Fibroblast of villous mesenchyme (primary cell): ENCODE data around the gene CYBRD1. TPM values are rescaled to one million over a fixed set of nuclear protein-coding genes. Genes with fewer than 3 reads are reported as not detected.

ENCODE experiments used
- DNase-seq: peaks from one replicate; pipeline ENCODE4 v3.0.0-alpha.2; 2010; ENCODE audit warnings: low read depth
- H3K4me3 ChIP-seq: 2 replicates; pipeline ENCODE4 v1.5.1; 2011; ENCODE audit warnings: low read depth, mild to moderate bottlenecking, low read length
- total RNA-seq: library from RNA; depleted of rRNA; stranded (reverse); fragments of >200 nt; gene quantifications from 2 replicates; pipeline ENCODE4 v1.2.3, GENCODE V29; 2012
- TF ChIP-seq, protein P1 (sequence below): IDR thresholded peaks from 2 replicates; pipeline ENCODE4 v1.5.1; 2012; ENCODE audit warnings: low read depth, mild to moderate bottlenecking, low read length; ENCODE audit not compliant: insufficient read depth

The CYBRD1 gene
- total RNA-seq, 1 donor: 189 TPM

DNA sequence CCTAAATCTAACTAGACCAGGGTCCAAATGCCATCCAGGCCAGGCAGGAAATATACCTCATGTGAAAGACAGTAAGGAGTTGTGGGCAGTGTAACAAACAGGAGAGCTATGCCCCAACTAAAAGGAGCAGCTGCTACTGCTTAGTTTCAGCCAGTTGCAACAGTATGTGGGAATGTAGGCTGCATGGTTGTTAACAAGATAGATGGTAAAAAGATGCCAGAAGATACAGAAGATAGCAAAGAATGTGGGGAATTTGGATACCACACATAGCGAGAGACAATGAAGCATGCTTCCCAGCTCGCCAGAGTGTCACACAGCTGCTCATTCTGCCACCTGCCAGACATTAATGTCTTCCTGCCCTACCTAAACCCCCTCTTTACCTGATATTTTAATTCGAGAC is 39.4 kb upstream of the CYBRD1 start:
- peak; percentile 47 for DNase-seq
- TF ChIP-seq, protein P1, sequence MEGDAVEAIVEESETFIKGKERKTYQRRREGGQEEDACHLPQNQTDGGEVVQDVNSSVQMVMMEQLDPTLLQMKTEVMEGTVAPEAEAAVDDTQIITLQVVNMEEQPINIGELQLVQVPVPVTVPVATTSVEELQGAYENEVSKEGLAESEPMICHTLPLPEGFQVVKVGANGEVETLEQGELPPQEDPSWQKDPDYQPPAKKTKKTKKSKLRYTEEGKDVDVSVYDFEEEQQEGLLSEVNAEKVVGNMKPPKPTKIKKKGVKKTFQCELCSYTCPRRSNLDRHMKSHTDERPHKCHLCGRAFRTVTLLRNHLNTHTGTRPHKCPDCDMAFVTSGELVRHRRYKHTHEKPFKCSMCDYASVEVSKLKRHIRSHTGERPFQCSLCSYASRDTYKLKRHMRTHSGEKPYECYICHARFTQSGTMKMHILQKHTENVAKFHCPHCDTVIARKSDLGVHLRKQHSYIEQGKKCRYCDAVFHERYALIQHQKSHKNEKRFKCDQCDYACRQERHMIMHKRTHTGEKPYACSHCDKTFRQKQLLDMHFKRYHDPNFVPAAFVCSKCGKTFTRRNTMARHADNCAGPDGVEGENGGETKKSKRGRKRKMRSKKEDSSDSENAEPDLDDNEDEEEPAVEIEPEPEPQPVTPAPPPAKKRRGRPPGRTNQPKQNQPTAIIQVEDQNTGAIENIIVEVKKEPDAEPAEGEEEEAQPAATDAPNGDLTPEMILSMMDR: no peak
- H3K4me3 ChIP-seq: no peak overlapping the region

DNA sequence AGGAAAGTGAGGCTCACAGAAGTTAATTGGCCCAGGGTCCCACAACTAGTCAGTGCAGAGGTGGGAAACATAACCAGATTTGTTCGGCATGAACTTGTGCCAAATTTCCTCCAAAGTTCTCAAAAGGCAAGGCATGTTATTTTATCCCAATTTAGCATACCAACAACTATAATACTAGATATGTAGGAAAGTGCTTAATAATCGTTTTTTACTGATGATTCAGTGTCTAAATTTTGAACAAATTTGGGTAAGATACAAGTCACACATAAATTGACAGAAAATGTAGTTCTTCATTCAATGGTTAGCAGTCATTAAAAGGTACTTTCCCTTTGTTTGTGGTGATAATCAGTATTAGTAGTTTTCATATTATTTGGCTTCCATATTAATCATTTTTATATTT is 38.5 kb upstream of the CYBRD1 start:
- H3K4me3 ChIP-seq: no peak overlapping the region
- DNase-seq: no peak
- TF ChIP-seq, protein P1: no peak

DNA sequence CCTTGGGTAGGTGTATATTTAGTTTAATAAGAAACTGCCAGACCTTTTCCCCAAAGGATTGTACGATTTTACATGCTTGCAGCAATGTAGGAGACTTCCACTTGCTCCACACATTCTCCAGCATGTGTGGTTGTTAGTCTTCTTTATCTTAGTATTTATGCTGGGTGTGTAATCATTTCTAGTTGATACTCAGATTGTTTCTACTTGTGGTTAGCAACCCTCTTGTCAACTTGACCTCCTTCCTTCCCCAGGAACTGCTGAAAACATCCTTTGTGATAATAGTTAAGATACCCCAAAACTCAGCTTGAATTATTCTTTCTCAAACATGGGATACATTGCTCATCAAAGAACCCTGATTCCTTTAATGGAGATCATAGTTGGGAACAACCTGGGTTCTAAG is 37.2 kb upstream of the CYBRD1 start:
- no peak overlapping the region for H3K4me3 ChIP-seq
- DNase-seq: peak; percentile 43
- TF ChIP-seq, protein P1: no peak

DNA sequence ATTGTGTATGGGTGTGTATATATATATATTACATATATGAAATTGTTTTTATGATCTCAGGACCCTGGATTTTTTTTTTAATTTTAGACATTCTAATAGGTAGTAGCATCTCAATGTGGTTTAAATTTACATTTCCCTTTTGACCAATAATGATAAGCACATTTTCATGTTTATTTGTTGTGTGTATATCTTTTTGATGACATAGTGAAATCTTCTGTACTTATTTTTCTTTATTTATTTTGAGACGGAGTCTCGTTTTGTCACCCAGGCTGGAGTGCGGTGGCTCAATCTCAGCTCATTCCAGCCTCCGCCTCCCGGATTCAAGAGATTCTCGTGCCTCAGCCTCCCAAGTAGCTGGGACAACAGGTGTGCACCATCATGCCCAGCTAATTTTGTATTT is 35.1 kb upstream of the CYBRD1 start:
- H3K4me3 ChIP-seq: no peak overlapping the region
- TF ChIP-seq, protein P1: no peak
- no peak for DNase-seq

DNA sequence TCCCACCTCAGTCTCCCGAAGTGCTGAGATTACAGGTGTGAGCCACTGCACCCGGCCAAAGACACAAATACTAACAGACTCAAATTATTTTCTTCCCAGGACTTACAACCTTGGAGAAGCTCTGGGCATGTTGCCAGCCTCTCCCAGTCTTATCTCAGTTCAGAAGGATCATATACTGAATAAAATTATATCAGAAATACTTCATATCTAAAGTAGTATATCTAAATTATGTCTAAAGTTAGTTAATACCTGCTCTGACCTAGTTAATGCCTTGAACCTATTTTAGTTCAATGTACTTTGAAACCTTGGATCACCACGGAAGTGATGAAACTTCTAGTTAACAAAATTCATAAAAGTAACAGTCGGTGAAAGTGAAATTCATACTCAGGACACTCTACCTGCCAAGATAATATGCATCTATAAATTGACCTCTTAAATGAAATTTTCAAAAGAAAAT is 34.4 kb upstream of the CYBRD1 start:
- H3K4me3 ChIP-seq: no peak overlapping the region
- DNase-seq: no peak
- TF ChIP-seq, protein P1: no peak

DNA sequence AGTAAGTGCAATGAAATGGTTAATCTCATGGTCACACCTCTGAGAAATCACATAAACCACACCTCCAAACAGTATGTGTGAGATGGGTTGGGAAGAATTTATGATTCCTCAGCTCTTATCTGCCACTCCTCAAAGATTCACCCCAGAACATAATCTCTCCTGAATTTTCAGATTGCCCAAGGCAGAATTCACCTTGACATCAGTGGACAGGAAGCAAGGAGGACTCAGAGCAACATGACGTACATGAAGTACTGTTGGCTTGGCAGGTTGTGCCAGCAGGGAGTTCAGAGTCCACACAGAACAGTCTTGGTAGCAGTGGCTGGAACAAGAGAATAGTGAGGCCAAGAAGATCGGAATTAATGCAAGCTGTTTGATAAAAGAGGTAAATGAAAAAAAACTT is 31.7 kb upstream of the CYBRD1 start:
- TF ChIP-seq, protein P1: no peak
- DNase-seq: no peak
- H3K4me3 ChIP-seq: no peak overlapping the region

DNA sequence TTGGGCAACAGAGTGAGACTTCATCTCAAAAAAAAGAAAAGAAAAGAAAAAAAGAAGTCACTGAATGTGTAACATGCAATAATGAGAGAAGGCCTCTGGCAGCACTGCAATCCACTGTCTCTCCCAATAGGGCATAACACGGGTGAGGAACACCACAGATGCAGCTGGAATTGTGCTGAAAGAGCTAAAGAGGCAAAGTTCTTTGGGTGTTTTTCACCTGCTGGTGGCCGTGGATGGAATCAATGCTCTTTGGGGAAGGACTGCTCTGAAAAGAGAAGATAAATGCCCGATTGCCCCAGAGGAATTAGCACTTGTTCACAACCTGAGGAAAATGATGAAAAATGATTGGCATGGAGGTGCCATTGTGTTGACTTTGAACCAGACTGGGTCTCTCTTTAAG is 31.0 kb upstream of the CYBRD1 start:
- no peak overlapping the region for H3K4me3 ChIP-seq
- TF ChIP-seq, protein P1: no peak
- no peak for DNase-seq
